GM19240 (cell line): Measurements from ENCODE around the gene MXRA7.
"Not testable (repeated sequence)": the region's sequence is repeated elsewhere in the genome, so short reads cannot be mapped to it uniquely, and the experiment has no call there.

Experiments used
- DNase-seq: peaks from one replicate; pipeline ENCODE4 v3.0.0; 2011; ENCODE audit warnings: low spot score; ENCODE audit not compliant: insufficient read length

Gene MXRA7

GRCh38 chr17:76710863-76711611 is at the start of gene MXRA7:
Gene MXRA7, minus strand, starts transcription at chr17:76710965. Its CDS starts 19 bp downstream, at chr17:76710946.
- DNase-seq = no peak

- no peak for DNase-seq
Observed at GRCh38 chr17:76758570-76758969, 47.8 kb upstream of the MXRA7 start.

DNA sequence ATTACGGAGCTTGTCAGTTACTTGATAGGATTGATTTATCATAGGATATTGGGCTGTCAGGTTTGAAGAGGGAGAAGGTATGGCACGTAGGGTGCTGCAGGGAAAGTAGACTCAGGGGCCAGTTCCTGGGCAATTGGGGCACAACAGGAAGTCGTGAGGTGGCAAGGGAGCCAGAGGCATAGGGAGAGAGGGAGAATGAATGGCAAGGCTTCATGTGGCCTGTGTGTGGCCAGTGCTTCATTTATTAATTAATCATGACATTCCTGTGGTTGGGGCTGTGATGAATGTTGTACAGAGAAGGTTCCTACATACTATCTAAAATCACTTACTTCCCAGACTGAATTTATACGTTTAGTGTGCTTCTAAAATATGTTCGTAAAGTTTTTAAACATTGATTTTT is 46.5 kb upstream of the MXRA7 start:
- no peak for DNase-seq

DNA sequence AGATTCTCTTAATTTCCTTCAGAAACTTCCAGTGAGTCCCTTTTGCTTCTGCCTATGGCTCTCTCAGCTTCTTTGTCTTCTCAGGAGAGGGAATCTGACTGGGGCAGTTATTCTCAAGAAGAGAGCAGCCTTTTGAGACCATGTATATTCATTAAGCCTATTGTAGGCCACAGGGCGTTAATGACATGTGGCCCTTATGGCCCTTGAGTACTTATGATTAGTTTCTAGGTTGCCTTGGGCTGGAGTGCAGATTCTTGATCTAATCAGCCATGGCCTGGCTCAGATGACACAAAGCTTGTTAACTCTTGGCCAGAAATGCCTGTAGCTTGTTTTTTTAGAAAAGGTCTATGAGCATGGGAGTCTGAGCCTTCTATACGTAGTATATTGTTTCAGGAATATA is 44.5 kb upstream of the MXRA7 start:
- no peak for DNase-seq

DNA sequence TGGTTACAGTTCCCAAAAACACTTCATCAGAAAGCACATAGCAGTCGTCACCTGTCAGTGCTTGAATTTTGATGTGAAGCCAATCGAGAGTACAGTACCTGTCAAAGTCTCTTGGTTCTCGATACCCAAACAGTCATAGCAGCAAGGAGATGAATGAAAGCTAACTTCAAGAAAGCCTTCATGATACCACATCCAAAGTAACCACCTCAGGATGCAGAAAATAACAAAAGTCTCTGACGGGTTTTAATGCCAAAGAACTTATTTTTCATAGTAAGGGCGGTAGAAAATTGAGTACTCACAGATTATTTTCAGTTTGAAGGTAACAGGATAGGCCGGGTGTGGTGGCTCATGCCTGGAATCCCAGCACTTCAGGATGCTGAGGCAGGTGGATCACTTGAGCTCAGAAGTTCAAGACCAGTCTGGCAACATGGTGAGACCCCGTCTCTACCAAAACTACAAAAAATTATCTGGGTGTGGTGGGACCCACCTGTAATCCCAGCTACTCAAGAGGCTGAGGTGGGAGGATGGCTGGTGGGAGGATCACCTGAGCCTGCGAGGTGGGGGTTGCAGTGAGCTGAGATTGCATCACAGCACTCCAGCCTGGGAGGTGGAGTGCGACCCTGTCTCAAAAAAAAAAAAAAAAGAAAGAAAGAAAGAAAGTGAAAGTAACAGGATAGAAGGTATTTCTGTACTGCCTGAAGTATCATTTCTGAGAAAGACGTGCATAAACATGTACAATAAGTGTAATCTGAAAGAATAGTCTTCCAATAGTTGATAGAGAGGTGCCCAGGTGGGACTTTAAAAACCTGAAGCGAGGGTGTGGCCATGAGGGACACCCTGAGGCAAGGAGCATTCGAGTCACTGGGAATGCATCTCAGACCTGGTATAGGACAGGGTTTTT is 42.5 kb upstream of the MXRA7 start:
- DNase-seq = no peak

DNA sequence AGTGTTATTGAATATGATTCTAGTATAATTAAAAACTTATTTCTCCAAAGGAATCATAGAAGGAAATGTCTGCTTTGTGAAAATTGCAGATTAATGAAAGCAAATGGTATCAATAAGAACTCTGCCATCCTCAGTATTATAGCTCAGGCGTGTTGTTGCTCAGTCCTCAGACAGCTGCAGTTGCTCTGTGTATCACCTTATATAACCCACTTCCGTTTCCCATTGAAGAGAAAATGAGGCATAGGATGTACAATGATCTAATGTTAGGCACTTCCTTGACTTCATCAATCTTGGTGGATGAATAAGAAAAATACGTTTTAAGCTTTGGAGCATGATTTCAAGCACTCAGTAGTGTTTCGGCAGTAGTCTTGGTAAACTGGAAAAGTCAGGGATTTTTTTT is 41.2 kb upstream of the MXRA7 start:
- no peak for DNase-seq

DNA sequence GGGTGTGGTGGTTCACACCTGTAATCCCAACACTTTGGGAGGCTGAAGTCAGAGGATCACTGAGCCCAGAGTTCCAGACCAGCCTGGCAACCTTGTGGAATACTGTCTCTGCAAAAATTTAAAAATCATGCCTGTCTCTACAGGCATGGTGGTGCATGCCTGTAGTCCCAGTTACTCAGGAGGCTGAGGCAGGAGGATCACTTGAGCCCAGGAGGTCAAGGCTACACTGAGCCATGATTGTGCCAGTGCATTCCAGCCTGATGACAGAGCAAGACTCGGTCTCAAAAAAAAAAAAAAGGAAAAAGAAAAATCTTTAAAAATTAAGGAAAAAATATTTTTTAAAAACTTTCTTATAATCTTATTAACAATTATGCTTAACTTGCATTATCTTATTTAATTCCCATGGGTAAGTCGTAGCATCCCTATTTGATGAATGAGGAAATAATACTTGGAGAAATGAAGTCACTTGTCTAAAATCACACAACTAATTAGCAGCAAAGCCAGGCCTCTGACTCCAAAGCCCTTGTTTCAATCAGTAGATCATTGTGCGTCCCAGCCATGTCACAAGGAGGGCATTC is 40.7 kb upstream of the MXRA7 start:
- DNase-seq = no peak

GRCh38 chr17:76748657-76749056 is 37.9 kb upstream of the MXRA7 start:
- no peak for DNase-seq

DNA sequence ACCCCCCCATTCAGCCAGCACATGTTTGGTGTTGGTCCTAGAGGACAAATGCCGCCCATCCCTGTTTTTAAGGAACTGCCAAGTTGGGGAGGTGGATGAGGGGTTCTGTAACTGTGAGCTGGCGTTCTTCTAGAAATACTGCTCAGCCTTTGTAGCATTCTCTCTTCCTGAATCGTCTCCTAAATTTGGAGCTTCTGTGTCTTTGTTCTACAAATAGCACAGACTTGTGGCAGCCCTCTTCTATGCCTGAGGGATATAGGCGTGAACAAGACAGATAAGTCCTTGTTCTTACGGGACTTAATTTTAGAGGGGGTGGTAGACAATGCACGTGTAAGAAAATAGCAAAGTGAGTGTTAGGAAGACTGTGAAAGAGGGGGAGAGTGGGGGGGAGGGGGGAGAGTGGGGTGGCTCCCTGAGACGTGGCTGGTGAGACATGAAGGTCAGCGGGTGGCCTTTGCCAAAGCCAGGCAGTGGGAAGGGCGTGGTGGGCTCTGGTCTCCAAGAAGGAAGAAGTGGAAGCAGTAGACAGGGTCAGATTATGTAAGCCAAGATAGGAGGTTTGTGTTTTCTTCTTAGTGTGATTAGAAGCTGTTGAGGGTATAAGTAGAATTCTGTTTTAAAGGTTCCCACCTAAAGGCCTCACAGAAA is 37.1 kb upstream of the MXRA7 start:
- DNase-seq = no peak

DNA sequence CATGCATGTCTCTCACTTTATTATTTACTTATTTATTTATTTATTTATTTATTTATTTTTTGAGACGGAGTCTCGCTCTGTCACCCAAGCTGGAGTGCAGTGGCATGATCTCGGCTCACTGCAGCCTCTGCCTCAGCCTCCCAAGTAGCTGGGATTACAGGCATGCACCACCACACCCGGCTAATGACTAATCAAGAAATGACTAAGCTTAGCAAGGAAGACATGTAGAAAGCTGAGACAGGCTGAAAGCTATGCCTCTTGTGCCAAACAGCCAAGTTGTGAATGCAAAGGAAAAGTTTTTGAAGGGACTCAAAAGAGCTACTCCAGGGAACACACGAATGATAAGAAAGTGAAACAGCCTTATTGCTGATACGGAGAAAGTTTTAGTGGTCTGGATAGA is 35.0 kb upstream of the MXRA7 start:
- not testable (repeated sequence) for DNase-seq

GRCh38 chr17:76744747-76745146 is 34.0 kb upstream of the MXRA7 start:
- DNase-seq = no peak

DNA sequence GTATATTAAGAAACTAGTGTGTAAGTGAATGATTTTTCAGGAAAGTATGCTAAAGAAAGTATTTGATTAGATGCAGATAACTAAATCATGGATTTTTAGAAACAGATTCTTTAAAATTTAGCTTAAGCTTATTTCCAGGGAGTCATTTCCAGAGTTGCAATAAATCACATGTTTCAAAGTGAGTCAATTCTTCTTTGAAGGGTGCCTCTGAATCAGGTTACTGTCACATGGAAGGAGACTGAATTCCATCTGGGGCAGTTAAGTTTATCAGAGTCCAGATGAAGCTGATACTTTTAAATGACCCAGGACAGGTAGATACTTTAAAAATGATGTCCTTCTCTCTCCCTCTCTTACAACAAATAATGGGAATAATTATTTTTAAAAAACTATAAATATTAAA is 32.2 kb upstream of the MXRA7 start:
- DNase-seq = no peak

DNA sequence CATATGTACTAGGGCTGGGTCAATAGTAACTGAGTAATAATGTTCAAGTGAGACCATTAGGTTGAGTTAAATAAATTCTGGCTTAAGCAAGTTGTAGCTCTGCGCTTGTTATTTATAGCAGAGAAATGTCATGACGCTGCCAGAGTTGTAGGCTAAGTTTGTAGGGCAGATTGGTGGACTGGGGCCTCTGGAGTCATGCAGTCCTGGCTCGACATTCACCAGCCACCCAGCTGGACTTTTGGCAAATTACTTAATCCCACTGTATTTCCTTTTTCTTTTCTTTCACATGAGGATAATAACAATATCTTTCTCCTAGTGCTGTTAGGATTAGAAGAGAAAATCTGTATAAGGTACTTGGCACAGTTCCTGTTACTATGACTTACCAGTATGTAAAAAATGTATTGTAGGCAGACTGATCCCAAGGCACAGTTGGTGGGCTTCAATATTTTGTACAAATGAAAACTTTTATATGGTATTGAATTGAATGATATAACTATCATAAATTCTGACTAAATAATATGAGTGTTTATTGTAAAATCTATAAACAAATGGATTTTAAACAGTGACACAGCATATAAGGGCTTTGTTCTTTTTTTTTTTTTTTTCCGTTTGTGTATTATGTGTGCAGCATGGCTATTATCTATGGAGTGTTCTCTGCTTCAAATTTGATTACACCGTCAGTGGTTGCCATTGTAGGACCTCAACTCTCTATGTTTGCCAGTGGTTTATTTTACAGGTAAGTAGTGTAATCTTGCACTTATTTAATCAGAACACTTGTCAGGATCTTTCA is 29.8 kb upstream of the MXRA7 start:
- no peak for DNase-seq

GRCh38 chr17:76739568-76740115 is 28.9 kb upstream of the MXRA7 start:
- DNase-seq = not testable (repeated sequence)

DNA sequence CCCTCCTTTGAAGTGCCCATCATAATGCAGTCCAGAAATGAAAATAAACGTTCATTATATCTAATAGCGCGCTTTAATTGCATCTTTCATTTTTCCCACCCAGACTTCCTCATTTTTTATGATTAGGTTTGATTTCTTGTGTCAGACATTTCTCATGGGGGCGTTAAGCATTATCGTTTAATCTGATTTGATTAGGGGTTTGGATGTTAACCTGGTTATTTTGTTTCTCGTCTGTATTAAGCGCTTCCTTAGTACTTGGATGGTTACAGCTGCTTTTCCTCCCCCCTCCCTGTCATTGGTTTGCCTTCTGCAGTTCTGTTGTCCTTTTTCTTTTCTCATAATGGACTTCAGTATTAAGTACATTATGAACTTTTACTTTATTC is 27.7 kb upstream of the MXRA7 start:
- no peak for DNase-seq

GRCh38 chr17:76737676-76738467 is 27.1 kb upstream of the MXRA7 start, which contains the start of gene MFSD11:
Gene MFSD11, plus strand, starts transcription at chr17:76738119. Its CDS starts 234 bp downstream, at chr17:76738353.
- DNase-seq = peak; percentile 86

GRCh38 chr17:76737082-76737675 is 26.4 kb upstream of the MXRA7 start, which contains the start of gene SRSF2:
Gene SRSF2, minus strand, starts transcription at chr17:76737331. Its CDS starts 171 bp downstream, at chr17:76737160.
- peak; percentile 61 for DNase-seq

- no peak for DNase-seq
Observed at GRCh38 chr17:76736349-76737081, 25.8 kb upstream of the MXRA7 start.
